LHCN-M2 (cell line): Measurements from ENCODE around the gene EIF3J. TPM values are rescaled to one million over a fixed set of nuclear protein-coding genes. Genes with fewer than 3 reads are reported as not detected.
A peak's percentile ranks its signal among the peaks of the same experiment; 100 is the strongest.
"Not testable (repeated sequence)": the region's sequence is repeated elsewhere in the genome, so short reads cannot be mapped to it uniquely, and the experiment has no call there.

Experiments
- DNase-seq: peaks from one replicate; pipeline ENCODE4 v3.0.0-alpha.2; 2012; ENCODE audit warnings: low read depth
- total RNA-seq: library from RNA; depleted of rRNA; stranded (reverse); fragments of >200 nt; gene quantifications from 2 replicates; pipeline ENCODE4 v1.2.3, GENCODE V29; 2014

The EIF3J gene
- total RNA-seq, 1 experiment from 2014 or later: 35.0 TPM

DNA sequence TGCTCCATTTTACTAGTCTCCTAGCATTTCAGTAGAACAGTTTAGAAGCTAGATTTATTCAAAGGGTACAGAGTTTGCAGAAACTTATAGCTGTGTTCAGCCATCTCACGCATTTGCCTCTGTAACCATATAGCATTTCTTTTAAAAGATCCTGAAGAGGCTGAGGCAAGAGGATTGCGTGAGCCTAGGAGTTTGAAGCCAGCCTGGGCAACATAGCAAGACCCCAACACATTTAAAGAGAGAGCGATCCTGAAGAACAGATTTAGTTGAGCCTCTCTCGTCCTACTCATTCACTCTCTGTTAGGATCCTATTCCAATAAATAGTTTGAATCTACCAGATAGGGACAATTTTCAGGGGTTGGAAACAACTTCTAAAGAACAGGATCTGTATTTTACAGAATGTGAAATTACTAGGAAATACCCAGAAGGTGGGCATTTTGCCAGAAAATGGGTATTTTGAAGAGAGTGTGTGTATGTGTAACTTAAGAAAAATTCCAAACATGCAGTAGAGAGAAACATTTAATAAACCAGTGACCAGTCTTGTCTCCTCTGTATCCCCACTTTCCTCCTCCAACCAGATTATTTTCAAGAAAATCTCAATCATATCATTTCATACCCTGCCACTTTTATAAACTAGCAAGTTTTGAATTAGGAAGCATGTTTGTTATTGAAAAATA is 4.5 kb downstream of the EIF3J start:
- DNase-seq: peak; percentile 80

GRCh38 chr15:44542596-44542995 is 5.6 kb downstream of the EIF3J start:
- DNase-seq: no peak

DNA sequence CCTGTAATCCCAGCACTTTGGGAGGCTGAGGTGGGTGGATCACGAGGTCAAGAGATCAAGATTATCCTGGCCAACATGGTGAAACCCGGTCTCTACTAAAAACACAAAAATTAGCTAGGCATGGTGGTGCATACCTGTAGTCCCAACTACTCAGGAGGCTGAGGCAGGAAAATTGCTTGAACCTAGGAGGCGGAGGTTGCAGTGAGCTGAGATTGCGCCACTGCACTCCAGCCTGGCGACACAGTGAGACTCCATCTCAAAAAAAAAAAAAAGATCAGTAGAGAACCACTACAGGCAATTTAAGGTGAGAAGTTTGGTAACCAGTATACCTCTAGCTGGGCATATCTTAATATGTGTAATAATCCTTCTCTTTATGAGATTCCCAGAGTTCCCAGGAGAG is 7.8 kb downstream of the EIF3J start:
- not testable (repeated sequence) for DNase-seq

DNA sequence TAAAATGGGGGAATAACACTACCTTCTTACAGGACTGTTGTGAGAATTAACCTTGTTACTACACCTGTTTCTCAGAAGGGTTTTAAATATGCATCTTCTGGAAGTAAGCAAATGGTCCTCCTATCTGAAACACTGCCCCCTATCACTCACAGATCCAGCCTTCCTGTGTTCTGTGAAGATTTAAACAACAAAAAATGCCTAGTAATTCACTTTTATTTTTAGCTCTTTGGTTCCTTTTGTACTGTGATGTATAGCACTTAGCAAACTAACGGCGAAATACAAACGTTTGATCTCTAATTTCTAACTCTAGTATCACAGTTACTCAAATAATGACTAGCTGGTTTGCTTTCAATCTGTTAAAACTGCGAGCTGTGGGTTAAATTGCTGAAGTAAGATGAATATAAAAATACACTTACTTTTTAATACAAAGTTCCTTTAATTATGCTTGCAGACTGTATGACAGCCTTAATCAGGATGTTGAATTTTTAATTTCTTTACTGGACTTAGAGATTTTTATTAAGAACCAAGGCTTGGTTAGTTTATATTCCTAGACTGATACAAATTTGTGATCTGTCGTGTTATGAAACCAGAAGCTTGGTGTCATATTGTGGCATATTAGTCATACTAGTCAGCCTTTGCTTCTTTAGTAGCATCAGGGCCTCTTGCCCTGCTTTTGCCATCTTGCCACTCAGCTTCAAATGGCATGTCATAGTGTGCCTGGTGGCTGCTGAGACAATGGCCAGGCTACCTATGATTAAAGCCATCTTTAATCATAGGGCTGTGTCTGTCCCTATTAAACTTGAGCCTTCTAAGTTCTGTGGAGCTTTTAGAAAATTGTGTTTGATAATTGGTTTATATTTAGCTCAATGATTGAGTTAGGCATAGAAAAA is 9.2 kb downstream of the EIF3J start:
- DNase-seq: peak; percentile 58

DNA sequence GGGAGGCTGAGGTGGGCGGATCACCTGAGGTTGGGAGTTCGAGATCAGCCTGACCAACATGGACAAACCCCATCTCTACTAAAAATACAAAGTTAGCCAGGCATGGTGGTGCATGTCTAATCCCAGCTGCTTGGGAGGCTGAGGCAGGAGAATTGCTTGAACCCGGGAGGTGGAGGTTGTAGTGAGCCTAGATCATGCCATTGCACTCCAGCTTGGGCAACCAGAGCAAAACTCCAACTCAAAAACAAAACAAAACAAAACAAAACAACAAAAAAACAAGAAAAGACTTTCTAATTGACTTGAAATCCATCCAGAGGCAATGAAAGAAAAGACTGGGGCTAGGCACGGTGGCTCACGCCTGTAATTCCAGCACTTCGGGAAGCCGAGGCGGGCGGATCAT is 12.2 kb downstream of the EIF3J start:
- DNase-seq: not testable (repeated sequence)

DNA sequence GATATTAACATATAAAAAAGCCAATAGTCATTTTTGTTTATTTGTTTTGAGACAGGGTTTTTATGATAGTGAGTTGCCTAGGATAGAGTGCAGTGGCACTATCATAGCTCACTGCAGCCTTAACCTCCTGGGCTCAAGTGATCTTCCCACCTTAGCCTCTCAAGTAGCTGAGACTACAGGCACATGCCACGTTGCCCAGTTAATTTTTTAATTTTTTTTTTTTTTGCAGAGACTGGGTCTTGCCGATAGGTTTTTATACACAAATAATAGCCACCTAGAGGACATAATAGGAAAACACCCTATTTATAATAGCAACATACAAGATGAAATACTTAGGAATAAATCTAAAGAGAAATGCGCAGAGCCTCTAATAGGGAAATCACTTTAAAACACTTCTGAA is 13.3 kb downstream of the EIF3J start:
- DNase-seq: peak; percentile 57

DNA sequence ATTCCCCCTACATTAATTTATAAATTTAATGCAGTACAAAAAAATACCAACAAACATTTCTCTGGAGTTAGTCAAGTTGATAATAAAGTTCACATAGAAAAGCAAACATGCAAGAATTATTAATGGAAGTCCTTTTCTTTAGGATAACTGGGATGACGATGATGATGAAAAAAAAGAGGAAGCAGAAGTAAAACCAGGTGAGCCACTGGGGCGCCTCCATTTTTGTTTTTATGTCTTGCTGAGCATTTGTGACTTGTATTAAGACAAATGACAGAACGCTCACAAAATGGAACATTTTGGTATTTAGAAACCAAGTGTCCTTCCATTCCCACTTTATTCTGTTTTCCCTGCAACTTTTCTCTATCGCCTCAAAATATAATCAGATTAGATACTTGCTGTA is 13.8 kb downstream of the EIF3J start:
- DNase-seq: no peak

DNA sequence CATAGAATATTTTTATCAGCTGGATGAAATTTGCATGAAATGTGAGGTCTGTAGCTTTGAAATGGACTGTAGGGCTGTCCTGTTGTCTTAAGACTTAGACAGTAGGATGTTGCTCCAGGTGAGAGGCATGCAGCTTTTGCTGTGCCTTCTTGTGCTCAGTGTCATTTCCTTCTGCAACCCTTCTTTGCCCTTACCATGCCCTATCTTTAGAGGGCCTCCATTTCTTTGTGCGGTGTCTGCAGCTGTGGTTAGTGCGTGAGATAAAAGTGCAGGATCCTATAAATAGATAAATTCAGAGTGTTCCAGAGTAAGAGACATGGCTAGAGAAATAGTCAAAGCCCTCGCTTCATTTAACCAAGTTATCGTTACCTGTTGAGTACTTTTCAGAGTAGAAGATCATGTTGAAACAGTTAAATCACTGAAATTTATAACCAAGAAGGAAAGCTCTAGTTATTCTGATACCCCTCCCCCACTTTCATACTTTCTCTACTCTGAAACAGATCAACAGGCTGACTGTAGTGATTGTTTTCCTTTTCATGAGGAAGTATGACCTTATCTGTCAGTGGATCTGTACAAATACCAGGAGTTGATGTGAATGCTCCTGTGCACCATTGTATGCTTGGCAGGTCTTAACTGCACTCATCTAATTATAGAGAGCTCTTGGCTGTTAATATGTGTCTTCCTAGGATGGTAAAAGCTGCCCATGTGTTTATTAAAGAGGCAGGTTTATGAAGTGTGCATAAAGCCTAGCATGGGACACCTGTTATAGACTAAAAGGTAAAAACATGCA is 18.2 kb downstream of the EIF3J start:
- DNase-seq: no peak

GRCh38 chr15:44560926-44561325 is 24.0 kb downstream of the EIF3J start:
- DNase-seq: not testable (repeated sequence)

GRCh38 chr15:44565387-44566154 is 28.6 kb downstream of the EIF3J start:
- no peak for DNase-seq

GRCh38 chr15:44566155-44566540 is 29.2 kb downstream of the EIF3J start:
- DNase-seq: no peak

GRCh38 chr15:44568338-44568737 is 31.4 kb downstream of the EIF3J start:
- no peak for DNase-seq

DNA sequence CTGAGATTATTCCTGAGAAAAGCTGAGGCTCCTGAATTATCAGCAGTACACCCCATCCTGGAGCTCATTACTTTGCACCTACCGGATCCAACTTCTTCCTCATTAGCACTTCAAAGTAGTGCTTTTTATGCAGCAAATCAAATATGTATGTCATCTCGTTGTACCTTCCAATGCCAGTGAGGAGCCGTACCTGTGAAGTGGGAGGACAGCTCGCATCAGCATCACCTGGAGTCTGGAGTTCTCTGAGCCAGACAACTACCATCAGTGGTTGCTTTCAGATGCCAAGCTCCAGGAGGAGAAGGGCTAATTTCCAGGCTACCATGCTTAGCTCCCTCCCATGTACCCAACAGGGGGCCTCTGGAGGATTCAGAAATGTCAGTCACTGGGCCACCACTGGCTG is 32.4 kb downstream of the EIF3J start:
- DNase-seq: no peak

GRCh38 chr15:44570361-44570760 is 33.4 kb downstream of the EIF3J start:
- DNase-seq: no peak

DNA sequence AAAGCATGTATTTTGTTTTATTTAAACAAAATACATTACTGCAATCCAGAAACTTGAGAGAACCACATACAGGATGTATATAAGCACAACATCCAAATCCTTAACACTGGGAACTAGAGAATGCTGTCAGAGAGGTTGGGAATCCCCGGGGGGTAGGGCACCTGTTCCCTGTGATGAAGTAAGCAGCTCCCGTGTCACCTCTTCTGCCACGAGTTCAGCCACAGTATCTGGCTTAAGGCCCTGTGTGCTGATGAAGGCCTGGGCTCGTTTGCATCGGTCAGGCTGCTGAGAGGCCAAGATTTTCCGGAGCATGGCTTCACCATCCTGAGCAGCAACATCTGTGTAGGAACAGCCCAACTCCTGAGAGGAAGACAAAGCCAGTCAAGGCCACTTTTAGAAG is 36.4 kb downstream of the EIF3J start:
- peak; percentile 16 for DNase-seq

GRCh38 chr15:44574734-44575133 is 37.8 kb downstream of the EIF3J start:
- DNase-seq: no peak

- no peak for DNase-seq
These were observed 43.2 kb downstream of the EIF3J start for GRCh38 chr15:44580105-44580504.

GRCh38 chr15:44584162-44584749 is 47.3 kb downstream of the EIF3J start:
- DNase-seq: peak; percentile 36

DNA sequence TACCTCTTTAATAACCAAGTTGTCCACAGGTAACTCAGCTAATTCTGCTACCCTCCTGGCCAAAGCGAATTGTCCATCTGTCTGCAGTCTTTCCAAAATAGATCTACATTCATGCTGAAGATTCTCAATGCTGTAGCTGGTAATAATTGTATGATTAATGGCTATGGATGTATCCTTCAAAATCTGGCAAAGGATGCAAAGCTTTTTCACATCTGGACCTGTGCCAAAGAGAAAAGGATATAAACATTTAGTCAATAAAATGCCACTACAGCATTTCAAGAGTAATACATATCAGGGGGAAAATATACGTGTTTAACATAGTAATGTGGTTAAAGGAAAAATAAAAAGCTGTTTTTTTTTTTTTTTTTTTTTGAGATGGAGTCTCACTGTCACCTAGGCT is 48.7 kb downstream of the EIF3J start:
- no peak for DNase-seq

DNA sequence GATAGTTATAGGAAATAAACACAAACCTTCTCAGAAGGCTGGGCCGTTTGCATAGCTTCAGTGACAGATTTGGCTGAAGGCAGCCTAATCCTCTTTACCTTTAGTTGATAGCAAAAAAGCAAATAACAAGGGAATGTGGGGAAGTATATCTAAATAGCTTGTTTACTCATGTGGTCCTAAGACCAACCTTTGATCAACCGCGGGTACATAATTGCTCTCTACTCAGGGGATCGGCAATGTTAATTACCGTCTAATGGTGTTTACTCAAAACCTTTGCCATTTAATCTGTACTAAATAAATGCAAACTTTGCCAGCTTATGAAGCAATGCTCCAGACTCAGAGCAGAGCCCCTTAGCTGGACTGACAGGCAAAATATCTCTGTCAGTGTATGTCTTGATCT is 51.6 kb downstream of the EIF3J start:
- DNase-seq: no peak

- DNase-seq: no peak
These were observed 54.4 kb downstream of the EIF3J start for GRCh38 chr15:44591326-44591725.
